Liver (tissue), 9 donors: ENCODE results near the gene CBFA2T2. TPM values are rescaled to one million over a fixed set of nuclear protein-coding genes. Genes with fewer than 3 reads are reported as not detected.
"Not testable (repeated sequence)": the region's sequence is repeated elsewhere in the genome, so short reads cannot be mapped to it uniquely, and the experiment has no call there.

Source experiments
- DNase-seq: peaks from one replicate; pipeline ENCODE4 v3.0.0-alpha.2; 2017; ENCODE audit warnings: low spot score
- H3K27ac ChIP-seq, 2 donors: one replicate each; pipeline ENCODE4 v1.7.0; 2013; ENCODE audit warnings: inconsistent platforms in 2 of 2, low read length in 2 of 2, control low read depth in 1 of 2, low read depth in 1 of 2, mild to moderate bottlenecking in 1 of 2
- H3K27me3 ChIP-seq, 4 donors: one replicate each; pipeline versions ENCODE4 v1.6.1 to v1.7.0; 2013; ENCODE audit warnings: low read length in 3 of 4, inconsistent platforms in 1 of 4, mild to moderate bottlenecking in 1 of 4, moderate library complexity in 1 of 4; ENCODE audit not compliant: control insufficient read depth in 4 of 4, insufficient read depth in 4 of 4
- H3K36me3 ChIP-seq, 4 donors: one replicate each; pipeline versions ENCODE4 v1.6.1 to v1.7.0; 2013; ENCODE audit warnings: low read length in 3 of 4, mild to moderate bottlenecking in 3 of 4, low read depth in 1 of 4, moderate library complexity in 1 of 4; ENCODE audit not compliant: control insufficient read depth in 4 of 4, insufficient read depth in 3 of 4
- H3K4me1 ChIP-seq, 4 donors: one replicate each; pipeline versions ENCODE4 v1.6.1 to v1.7.0; 2013; ENCODE audit warnings: low read length in 3 of 4, mild to moderate bottlenecking in 3 of 4, moderate library complexity in 1 of 4; ENCODE audit not compliant: control insufficient read depth in 4 of 4, insufficient read depth in 4 of 4
- H3K4me3 ChIP-seq, 3 donors: one replicate each; pipeline versions ENCODE4 v1.6.1 to v1.7.0; 2013; ENCODE audit warnings: low read length in 3 of 3, control low read depth in 1 of 3, low read depth in 1 of 3, mild to moderate bottlenecking in 1 of 3
- H3K9ac ChIP-seq, 2 donors: one replicate each; pipeline ENCODE4 v1.7.0; 2013; ENCODE audit warnings: low read length in 2 of 2, mild to moderate bottlenecking in 2 of 2, moderate library complexity in 2 of 2, control low read depth in 1 of 2, low read depth in 1 of 2
- H3K9me3 ChIP-seq, 4 donors: one replicate each; pipeline versions ENCODE4 v1.6.1 to v1.7.0; 2013; ENCODE audit warnings: low read length in 3 of 4; ENCODE audit not compliant: control insufficient read depth in 4 of 4
- EGR1 ChIP-seq, 2 donors: IDR thresholded peaks; 2 replicates each; pipeline ENCODE4 v1.6.1; 2016 to 2018; ENCODE audit warnings: antibody characterized with exemption in 2 of 2, low read depth in 2 of 2
- FOXA1 ChIP-seq: IDR thresholded peaks from 2 replicates; pipeline ENCODE4 v1.6.1; 2016; ENCODE audit warnings: antibody characterized with exemption
- GABPA ChIP-seq, 2 donors: IDR thresholded peaks in 1 of 2; conservative IDR thresholded peaks in 1 of 2; 2 replicates each; pipeline ENCODE4 v1.6.1; 2016; ENCODE audit warnings: antibody characterized with exemption in 2 of 2, mild to moderate bottlenecking in 1 of 2, moderate library complexity in 1 of 2
- JUND ChIP-seq, 2 donors: IDR thresholded peaks; 2 replicates each; pipeline ENCODE4 v1.6.1; 2016; ENCODE audit warnings: antibody characterized with exemption in 2 of 2
- NR2F2 ChIP-seq: IDR thresholded peaks from 2 replicates; pipeline ENCODE4 v1.6.1; 2016; ENCODE audit warnings: antibody characterized with exemption
- RAD21 ChIP-seq, 2 donors: IDR thresholded peaks; 2 replicates each; pipeline ENCODE4 v1.6.1; 2016; ENCODE audit warnings: antibody characterized with exemption in 2 of 2, mild to moderate bottlenecking in 2 of 2
- RXRA ChIP-seq, 2 donors: IDR thresholded peaks; 2 replicates each; pipeline ENCODE4 v1.6.1; 2017 to 2018; ENCODE audit warnings: antibody characterized with exemption in 2 of 2, mild to moderate bottlenecking in 1 of 2
- SP1 ChIP-seq: IDR thresholded peaks from 2 replicates; pipeline ENCODE4 v1.6.1; 2018; ENCODE audit warnings: antibody characterized with exemption, mild to moderate bottlenecking
- TAF1 ChIP-seq: conservative IDR thresholded peaks from 2 replicates; pipeline ENCODE4 v1.6.1; 2016; ENCODE audit warnings: antibody characterized with exemption, mild to moderate bottlenecking
- YY1 ChIP-seq: IDR thresholded peaks from 2 replicates; pipeline ENCODE4 v1.6.1; 2016; ENCODE audit warnings: antibody characterized with exemption, mild to moderate bottlenecking
- WGBS: extraction: QIAGEN DNeasy Blood & Tissue Kit; methylation state at CpG from one replicate; pipeline ENCODE4 v1.1.7; 2013; 5-methylcytosine and 5-hydroxymethylcytosine counted together
- polyA plus RNA-seq, 2 donors: library from polyadenylated mRNA; stranded (reverse) in 1 of 2; unstranded in 1 of 2; fragments of 200-250 nt in 1 of 2; fragments of >200 nt in 1 of 2; fragmentation: Nextera tagmentation in 1 of 2; extraction: Ambion mirVana in 1 of 2; gene quantifications; one replicate each; pipeline versions ENCODE4 v1.2.1 to v1.2.3, GENCODE V29; 2013 to 2015
- total RNA-seq, 2 donors: library from RNA; depleted of rRNA; stranded (reverse); fragments of >200 nt; gene quantifications; one replicate each; pipeline ENCODE4 v1.2.3, GENCODE V29; 2014
- TF ChIP-seq, protein P1 (sequence below): fragments of 150-350 bp; IDR thresholded peaks from 2 replicates; pipeline ENCODE4 v1.5.1; 2017; ENCODE audit warnings: improper control_type of control experiment, low read depth, low read length; ENCODE audit not compliant: missing input control
- TF ChIP-seq, protein P2 (sequence below): IDR thresholded peaks from 2 replicates; pipeline ENCODE4 v1.6.1; 2016; ENCODE audit warnings: antibody characterized with exemption
- TF ChIP-seq, protein P3 (sequence below): IDR thresholded peaks from 2 replicates; pipeline ENCODE4 v1.6.1; 2016; ENCODE audit warnings: antibody characterized with exemption
- donor health status: healthy.
- donor health status: healthy.
- donor health status: healthy.
- donor health status: healthy.
- donor health status: healthy.

Gene CBFA2T2
- total and polyA plus RNA-seq, 4 donors: 2.0 to 5.5 (median 5.3) TPM

DNA sequence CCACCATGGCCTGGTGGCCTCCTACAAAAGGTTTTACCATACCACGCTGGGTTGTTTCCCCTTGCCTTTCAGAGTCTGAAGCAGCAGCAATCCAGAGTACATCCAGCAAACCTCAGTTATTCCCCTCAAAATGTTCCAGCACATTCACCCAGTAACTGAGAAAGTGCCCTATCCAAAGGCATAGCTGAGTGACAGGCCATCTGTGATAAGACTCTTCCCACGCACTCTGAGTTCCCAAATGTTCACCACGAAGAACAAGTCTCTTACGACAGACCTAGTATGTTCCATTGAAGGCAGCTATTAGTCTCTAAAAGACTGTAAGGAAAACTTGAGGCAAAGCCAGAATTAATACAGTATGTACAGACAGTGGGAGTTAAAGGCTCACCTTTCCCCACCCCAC is 140.6 kb downstream of the CBFA2T2 start:
- H3K27me3 ChIP-seq: no peaks in the 10 kb centered on the region
- no peaks in the 10 kb centered on the region for H3K4me1 ChIP-seq
- no peak for DNase-seq
- 97% methylated on average over 4 of the region's 4 CpGs for WGBS
- H3K36me3 ChIP-seq: peaks cover 1 to 45% (median 12%) of the 10 kb centered on the region in 4 donors
- H3K9me3 ChIP-seq: no peaks in the 10 kb centered on the region
- no peak overlapping the region for H3K9ac ChIP-seq
- no peak for TF ChIP-seq NR2F2
- TF ChIP-seq FOXA1: no peak
- TF ChIP-seq SP1: no peak
- TF ChIP-seq, protein P1, sequence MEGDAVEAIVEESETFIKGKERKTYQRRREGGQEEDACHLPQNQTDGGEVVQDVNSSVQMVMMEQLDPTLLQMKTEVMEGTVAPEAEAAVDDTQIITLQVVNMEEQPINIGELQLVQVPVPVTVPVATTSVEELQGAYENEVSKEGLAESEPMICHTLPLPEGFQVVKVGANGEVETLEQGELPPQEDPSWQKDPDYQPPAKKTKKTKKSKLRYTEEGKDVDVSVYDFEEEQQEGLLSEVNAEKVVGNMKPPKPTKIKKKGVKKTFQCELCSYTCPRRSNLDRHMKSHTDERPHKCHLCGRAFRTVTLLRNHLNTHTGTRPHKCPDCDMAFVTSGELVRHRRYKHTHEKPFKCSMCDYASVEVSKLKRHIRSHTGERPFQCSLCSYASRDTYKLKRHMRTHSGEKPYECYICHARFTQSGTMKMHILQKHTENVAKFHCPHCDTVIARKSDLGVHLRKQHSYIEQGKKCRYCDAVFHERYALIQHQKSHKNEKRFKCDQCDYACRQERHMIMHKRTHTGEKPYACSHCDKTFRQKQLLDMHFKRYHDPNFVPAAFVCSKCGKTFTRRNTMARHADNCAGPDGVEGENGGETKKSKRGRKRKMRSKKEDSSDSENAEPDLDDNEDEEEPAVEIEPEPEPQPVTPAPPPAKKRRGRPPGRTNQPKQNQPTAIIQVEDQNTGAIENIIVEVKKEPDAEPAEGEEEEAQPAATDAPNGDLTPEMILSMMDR: no peak
- no peak for TF ChIP-seq TAF1
- TF ChIP-seq EGR1 (IDR thresholded peaks at IDR 0.05; ENCODE audit: low read depth in 2 of 2): no peak
- TF ChIP-seq RXRA (IDR thresholded peaks at IDR 0.05): no peak
- TF ChIP-seq RAD21 (IDR thresholded peaks at IDR 0.05): no peak
- H3K4me3 ChIP-seq: no peak overlapping the region
- no peak overlapping the region for H3K27ac ChIP-seq

DNA sequence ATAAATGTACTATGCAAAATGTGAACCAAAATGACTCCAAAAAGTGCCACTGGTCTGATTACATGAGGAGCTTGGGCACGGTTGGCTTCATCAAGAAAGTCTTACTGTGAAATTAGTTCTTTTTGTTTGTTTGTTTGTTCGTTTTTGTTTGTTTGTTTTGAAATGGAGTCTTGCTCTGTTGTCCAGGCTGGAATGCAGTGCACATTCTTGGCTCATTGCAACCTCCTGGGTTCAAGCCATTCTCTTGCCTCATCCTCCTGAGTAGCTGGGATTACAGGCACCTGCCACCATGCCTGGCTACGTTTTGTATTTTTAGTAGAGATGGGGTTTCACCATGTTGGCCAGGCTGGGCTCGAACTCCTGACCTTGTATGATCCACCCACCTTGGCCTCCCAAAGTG is 142.0 kb downstream of the CBFA2T2 start:
- peaks cover 1 to 42% (median 13%) of the 10 kb centered on the region in 4 donors for H3K36me3 ChIP-seq
- DNase-seq: not testable (repeated sequence)
- 87% methylated on average over 4 of the region's 4 CpGs for WGBS

DNA sequence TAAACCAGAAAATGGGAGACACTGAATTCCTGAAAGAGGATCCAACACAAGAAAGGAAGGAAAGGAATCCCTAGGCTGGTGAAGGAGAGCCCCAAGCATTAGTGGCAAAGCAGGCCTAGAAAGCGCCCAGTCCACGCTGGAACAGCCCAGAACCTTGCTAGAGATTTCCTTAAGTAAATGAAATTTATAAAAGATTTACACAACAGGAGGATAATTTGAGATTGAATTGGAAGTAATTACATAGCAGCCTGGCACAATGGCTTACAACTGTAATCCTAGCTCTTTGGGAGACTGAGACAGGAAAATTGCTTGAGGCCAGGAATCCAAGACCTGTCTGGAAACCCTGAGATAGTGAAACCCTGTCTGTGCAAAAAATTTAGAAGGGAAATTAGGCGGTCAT is 145.4 kb downstream of the CBFA2T2 start:
- Histone ChIP-seq H3K9me3 (no peaks in the 10 kb centered on the region), H3K4me3 (no peak overlapping the region), H3K4me1 (peaks cover 0 to 5% (median 0%) of the 10 kb centered on the region in 4 donors), H3K27me3 (no peaks in the 10 kb centered on the region), H3K36me3 (peaks cover 1 to 33% (median 18%) of the 10 kb centered on the region in 4 donors), H3K9ac (no peak overlapping the region), H3K27ac (no peak overlapping the region)
- no peak for DNase-seq
- TF ChIP-seq, protein P2, sequence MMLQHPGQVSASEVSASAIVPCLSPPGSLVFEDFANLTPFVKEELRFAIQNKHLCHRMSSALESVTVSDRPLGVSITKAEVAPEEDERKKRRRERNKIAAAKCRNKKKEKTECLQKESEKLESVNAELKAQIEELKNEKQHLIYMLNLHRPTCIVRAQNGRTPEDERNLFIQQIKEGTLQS: no peak
- no peak for TF ChIP-seq RAD21 (IDR thresholded peaks at IDR 0.05)
- TF ChIP-seq, protein P3, sequence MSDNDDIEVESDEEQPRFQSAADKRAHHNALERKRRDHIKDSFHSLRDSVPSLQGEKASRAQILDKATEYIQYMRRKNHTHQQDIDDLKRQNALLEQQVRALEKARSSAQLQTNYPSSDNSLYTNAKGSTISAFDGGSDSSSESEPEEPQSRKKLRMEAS: no peak
- TF ChIP-seq GABPA (IDR thresholded peaks at IDR 0.05 in 1 of 2, conservative IDR thresholded peaks at IDR 0.05 in 1 of 2): no peak
- TF ChIP-seq YY1: no peak
- no peak for TF ChIP-seq TAF1
- no peak for TF ChIP-seq JUND (IDR thresholded peaks at IDR 0.05)
- WGBS: 99% methylated on average over 3 of the region's 3 CpGs

More for the DNA sequence above, 142.0 kb downstream of the CBFA2T2 start:
- not testable (repeated sequence) for H3K27me3 ChIP-seq, H3K9ac ChIP-seq, H3K4me1 ChIP-seq, H3K4me3 ChIP-seq, H3K9me3 ChIP-seq, H3K27ac ChIP-seq
